ENCODE measurements around the gene EIF5. TPM values are rescaled to one million over a fixed set of nuclear protein-coding genes. Genes with fewer than 3 reads are reported as not detected.

The EIF5 gene
- total RNA-seq, 4 donors from 2014 or later = 210 to 312 (median 266) TPM

DNA sequence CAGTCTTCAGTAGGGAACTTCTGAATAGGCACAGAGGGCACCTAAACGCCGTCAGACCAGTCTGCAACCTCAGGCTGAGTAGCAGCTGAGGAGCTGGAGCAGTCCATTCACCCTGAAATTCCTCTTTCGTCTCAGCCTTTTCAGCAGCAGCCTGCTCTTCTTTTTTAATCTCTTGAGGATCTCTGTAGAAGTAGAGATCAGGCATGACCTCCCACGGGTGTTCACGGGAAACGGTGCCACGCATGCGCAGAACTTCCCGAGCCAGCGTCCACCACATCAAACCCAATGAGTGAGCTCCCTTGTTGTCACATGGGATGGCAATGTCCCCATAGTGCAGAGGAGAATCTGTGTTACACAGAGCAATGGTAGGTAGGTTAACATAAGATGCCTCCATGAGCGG is 40.1 kb downstream of the EIF5 start:
- H3K36me3 ChIP-seq = no peaks in the 10 kb centered on the region
- intact Hi-C loops (cut with DNase I; ENCODE audit: low total_unique reads) (no loop called here), in situ Hi-C loops (cut with MboI; ENCODE audit: low pct_ligation_motif_present in 1 of 4, low pct_unique_long_range_greater_than_20kb in 1 of 4, low sequenced_read_pairs in 3 of 4) (no loop called here)
- WGBS, 2 donors (ENCODE audit: low coverage in 1 of 2) = 85 to 86% methylated on average over 8 to 11 of the region's 11 CpGs
- DNase-seq = no peak
- no peak for TF ChIP-seq POLR2AphosphoS5 (IDR thresholded peaks at IDR 0.05)
- TF ChIP-seq, protein P1, sequence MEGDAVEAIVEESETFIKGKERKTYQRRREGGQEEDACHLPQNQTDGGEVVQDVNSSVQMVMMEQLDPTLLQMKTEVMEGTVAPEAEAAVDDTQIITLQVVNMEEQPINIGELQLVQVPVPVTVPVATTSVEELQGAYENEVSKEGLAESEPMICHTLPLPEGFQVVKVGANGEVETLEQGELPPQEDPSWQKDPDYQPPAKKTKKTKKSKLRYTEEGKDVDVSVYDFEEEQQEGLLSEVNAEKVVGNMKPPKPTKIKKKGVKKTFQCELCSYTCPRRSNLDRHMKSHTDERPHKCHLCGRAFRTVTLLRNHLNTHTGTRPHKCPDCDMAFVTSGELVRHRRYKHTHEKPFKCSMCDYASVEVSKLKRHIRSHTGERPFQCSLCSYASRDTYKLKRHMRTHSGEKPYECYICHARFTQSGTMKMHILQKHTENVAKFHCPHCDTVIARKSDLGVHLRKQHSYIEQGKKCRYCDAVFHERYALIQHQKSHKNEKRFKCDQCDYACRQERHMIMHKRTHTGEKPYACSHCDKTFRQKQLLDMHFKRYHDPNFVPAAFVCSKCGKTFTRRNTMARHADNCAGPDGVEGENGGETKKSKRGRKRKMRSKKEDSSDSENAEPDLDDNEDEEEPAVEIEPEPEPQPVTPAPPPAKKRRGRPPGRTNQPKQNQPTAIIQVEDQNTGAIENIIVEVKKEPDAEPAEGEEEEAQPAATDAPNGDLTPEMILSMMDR (IDR thresholded peaks at IDR 0.05) = no peak
- no peak for TF ChIP-seq POLR2A (IDR thresholded peaks at IDR 0.05)
- TF ChIP-seq EP300 (IDR thresholded peaks at IDR 0.05; ENCODE audit: low read depth) = no peak
- H3K27ac ChIP-seq = no peak overlapping the region
- no peak overlapping the region for H3K4me3 ChIP-seq
- no peaks in the 10 kb centered on the region for H3K4me1 ChIP-seq
- H3K27me3 ChIP-seq = no peaks in the 10 kb centered on the region
- no peaks in the 10 kb centered on the region for H3K9me3 ChIP-seq

DNA sequence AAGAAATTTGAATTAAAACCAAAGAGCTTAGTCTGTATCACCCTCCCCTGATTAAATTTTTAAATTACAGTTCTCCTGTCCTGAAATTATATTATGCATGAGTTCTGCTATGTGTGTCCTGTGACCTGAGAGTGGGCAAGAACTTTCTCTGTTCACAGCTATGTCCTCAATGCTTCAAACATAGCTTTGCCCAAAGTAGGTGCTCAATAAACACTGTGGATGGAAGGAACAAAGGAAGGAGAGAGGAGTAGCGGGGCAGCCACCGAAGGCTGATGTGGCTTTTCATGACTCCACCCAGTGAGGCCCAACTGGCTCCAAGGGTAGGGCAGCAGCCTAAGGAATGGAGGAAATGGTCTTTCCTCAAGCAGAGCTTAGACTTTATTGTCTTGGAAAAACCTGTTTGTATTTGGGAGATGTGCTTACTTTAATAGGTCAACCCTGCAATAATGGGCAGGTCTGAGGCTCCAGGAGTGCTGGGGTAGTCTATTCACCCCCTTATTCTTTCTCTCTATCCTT is 43.5 kb downstream of the EIF5 start:
- intact Hi-C loops (cut with DNase I; ENCODE audit: low total_unique reads) (no loop called here), in situ Hi-C loops (cut with MboI; ENCODE audit: low pct_ligation_motif_present in 1 of 4, low pct_unique_long_range_greater_than_20kb in 1 of 4, low sequenced_read_pairs in 3 of 4) (no loop called here)
- no peak for DNase-seq
- Histone ChIP-seq H3K27ac (no peak overlapping the region), H3K9me3 (no peaks in the 10 kb centered on the region), H3K27me3 (no peaks in the 10 kb centered on the region), H3K4me3 (no peak overlapping the region), H3K4me1 (no peaks in the 10 kb centered on the region), H3K36me3 (no peaks in the 10 kb centered on the region)
- WGBS, 2 donors (ENCODE audit: low coverage in 1 of 2) = 83% methylated on average over 2 of the region's 2 CpGs; no CpG with 5 or more reads in 1 of the 2 donors
- no peak for TF ChIP-seq EP300 (IDR thresholded peaks at IDR 0.05; ENCODE audit: low read depth)
- TF ChIP-seq, protein P1 (IDR thresholded peaks at IDR 0.05) = no peak
- no peak for TF ChIP-seq POLR2A (IDR thresholded peaks at IDR 0.05)
- TF ChIP-seq POLR2AphosphoS5 (IDR thresholded peaks at IDR 0.05) = no peak

DNA sequence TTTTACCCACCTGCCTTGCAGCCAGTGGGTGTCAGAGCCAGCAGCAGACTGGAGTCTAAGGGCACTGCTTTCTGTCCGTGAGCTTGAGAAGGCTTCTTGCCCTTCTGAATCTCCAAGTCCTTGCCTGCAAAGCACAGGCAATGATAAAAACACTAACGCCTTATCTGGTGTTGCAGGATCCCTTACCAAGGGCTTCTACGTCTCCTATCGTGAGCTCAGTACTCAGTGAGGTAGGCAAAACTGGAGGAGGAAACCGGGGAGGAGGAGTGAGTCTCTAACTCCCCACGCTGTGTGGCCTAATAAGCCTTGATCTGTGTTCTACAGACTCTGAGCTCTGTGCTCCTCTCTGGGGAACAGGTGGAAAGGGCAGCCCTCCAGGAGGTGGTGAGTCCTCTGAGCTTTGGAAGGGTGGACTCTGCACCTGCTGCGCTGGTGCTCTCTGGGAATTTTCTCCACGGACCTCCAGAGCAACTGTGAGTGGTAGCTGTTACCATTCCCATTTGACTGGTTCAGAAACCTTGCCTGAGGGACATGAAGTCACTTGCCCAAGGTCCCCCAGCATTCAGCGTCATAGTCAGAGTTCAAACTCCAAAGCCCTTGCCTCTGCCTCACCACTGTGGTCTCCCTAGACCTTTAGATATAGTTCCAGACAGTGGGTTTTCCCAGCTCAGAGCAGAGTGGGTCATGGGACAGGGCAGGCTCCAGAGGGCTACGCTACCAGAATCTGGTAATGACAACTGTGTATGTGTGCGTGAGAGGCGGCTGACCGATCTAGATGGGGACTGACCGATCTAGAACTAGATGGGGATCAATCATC is 44.2 kb downstream of the EIF5 start:
- Histone ChIP-seq H3K4me1 (no peaks in the 10 kb centered on the region), H3K4me3 (no peak overlapping the region), H3K36me3 (no peaks in the 10 kb centered on the region), H3K27ac (no peak overlapping the region), H3K9me3 (no peaks in the 10 kb centered on the region), H3K27me3 (no peaks in the 10 kb centered on the region)
- DNase-seq = no peak
- WGBS, 2 donors (ENCODE audit: low coverage in 1 of 2) = 81 to 87% methylated on average over 8 to 14 of the region's 14 CpGs
- intact Hi-C loops (cut with DNase I; ENCODE audit: low total_unique reads) (no loop called here), in situ Hi-C loops (cut with MboI; ENCODE audit: low pct_ligation_motif_present in 1 of 4, low pct_unique_long_range_greater_than_20kb in 1 of 4, low sequenced_read_pairs in 3 of 4) (no loop called here)
- TF ChIP-seq POLR2AphosphoS5 (IDR thresholded peaks at IDR 0.05) (no peak), POLR2A (IDR thresholded peaks at IDR 0.05) (no peak), EP300 (IDR thresholded peaks at IDR 0.05; ENCODE audit: low read depth) (no peak)
- TF ChIP-seq, protein P1 (IDR thresholded peaks at IDR 0.05) = no peak

DNA sequence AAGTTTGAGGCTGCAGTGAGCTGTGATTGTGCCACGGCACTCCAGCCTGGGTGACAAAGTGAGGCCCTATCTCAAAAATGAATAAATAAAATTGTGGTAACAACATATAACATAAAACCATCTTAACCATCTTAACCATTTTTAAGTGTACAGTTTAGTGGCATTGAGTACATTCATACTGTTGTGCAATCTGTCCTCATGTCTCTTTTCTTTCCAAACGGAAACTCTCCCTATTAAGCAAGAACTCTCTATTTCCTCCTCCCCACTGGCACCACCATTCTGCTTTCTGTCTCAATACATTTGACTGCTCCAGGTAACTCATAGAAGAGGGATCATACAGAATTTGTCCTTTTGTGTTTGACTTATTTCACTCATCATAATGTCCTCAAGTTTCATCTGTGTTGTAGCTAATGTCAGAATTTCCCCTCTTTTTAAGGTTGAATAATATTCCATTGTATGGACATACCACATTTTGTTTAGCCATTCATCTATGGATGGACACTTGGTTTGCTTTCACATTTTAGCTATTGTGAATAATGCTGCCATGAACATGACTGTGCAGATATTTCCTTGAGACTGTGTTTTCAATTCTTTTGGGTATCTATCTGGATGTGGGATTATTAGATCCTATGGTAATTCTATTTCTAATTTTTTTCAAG is 46.8 kb downstream of the EIF5 start:
- intact Hi-C loops (cut with DNase I; ENCODE audit: low total_unique reads) = no loop called here

More for the DNA sequence above, 46.8 kb downstream of the EIF5 start:
- no peak for TF ChIP-seq POLR2A (IDR thresholded peaks at IDR 0.05)
- TF ChIP-seq EP300 (IDR thresholded peaks at IDR 0.05; ENCODE audit: low read depth) = no peak
- Histone ChIP-seq H3K27me3 (no peaks in the 10 kb centered on the region), H3K27ac (no peak overlapping the region), H3K4me1 (peaks cover 5 to 8% (median 6%) of the 10 kb centered on the region in 4 donors), H3K4me3 (no peak overlapping the region), H3K36me3 (no peaks in the 10 kb centered on the region), H3K9me3 (no peaks in the 10 kb centered on the region)
- no peak for DNase-seq
- in situ Hi-C loops (cut with MboI; ENCODE audit: low pct_ligation_motif_present in 1 of 4, low pct_unique_long_range_greater_than_20kb in 1 of 4, low sequenced_read_pairs in 3 of 4) = loop anchor here in 1 of 4 donors (10.0 kb wide), 1 partner anchor 46 kb away; the partner anchor contains the start of gene EIF5
- 0 to 17% methylated on average over 1 to 2 of the region's 2 CpGs for WGBS, 2 donors (ENCODE audit: low coverage in 1 of 2)
